ACC112 (cell line): ENCODE data around the gene PSMB1.
"Not testable (repeated sequence)": the region's sequence is repeated elsewhere in the genome, so short reads cannot be mapped to it uniquely, and the experiment has no call there.

ENCODE experiments used
- H2AFZ ChIP-seq: fragments of 200-600 bp; sonication (generic); one replicate; pipeline ENCODE4 v1.6.0; 2017; ENCODE audit warnings: antibody characterized with exemption, low read length; ENCODE audit not compliant: unreplicated experiment
- H3K27ac ChIP-seq: fragments of 200-600 bp; sonication (generic); 2 replicates; pipeline ENCODE4 v1.5.1; 2014; ENCODE audit warnings: low read depth, mild to moderate bottlenecking, antibody characterized with exemption, low read length, moderate library complexity
- H3K27me3 ChIP-seq: fragments of 200-600 bp; sonication (generic); 2 replicates; pipeline ENCODE4 v1.6.1; 2014; ENCODE audit warnings: mild to moderate bottlenecking, antibody characterized with exemption, low read length, moderate library complexity, mixed read lengths; ENCODE audit not compliant: insufficient read depth
- H3K36me3 ChIP-seq: fragments of 200-600 bp; sonication (generic); 2 replicates; pipeline ENCODE4 v1.6.1; 2016; ENCODE audit warnings: mild to moderate bottlenecking, antibody characterized with exemption, low read length, moderate library complexity, mixed read lengths; ENCODE audit not compliant: insufficient read depth
- H3K4me1 ChIP-seq: fragments of 200-600 bp; sonication (generic); one replicate; pipeline ENCODE4 v1.6.1; 2016; ENCODE audit warnings: low read length, mixed read lengths; ENCODE audit not compliant: insufficient read depth, unreplicated experiment, control insufficient read depth
- H3K4me3 ChIP-seq: fragments of 200-600 bp; sonication (generic); 2 replicates; pipeline ENCODE4 v1.5.1; 2014; ENCODE audit warnings: mild to moderate bottlenecking, low read depth, low read length
- H3K79me2 ChIP-seq: fragments of 200-600 bp; sonication (generic); one replicate; pipeline ENCODE4 v1.6.0; 2016; ENCODE audit warnings: low read length; ENCODE audit not compliant: control insufficient read depth, unreplicated experiment, insufficient read depth

The PSMB1 gene

GRCh38 chr6:170502733-170503413 lies 50.2 kb downstream of the PSMB1 start:
- not testable (repeated sequence) for H3K79me2 ChIP-seq, H2AFZ ChIP-seq, H3K4me3 ChIP-seq, H3K36me3 ChIP-seq, H3K4me1 ChIP-seq, H3K27me3 ChIP-seq, H3K27ac ChIP-seq

DNA sequence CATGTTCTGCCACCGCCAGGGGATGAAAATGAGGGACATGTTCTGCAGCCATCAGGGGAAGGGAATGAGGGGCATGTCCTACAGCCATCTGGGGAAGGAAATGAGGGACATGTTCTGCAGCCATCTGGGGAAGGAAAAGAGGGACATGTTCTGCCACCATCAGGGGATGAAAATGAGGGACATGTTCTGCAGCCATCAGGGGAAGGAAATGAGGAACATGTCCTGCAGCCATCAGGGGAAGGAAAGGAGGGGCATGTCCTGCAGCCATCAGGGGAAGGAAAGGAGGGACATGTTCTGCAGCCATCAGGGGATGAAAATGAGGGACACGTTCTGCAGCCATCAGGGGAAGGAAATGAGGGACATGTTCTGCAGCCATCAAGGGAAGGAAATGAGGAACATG lies 50.8 kb downstream of the PSMB1 start:
- H3K36me3 ChIP-seq, H3K4me1 ChIP-seq, H3K79me2 ChIP-seq, H3K27me3 ChIP-seq, H2AFZ ChIP-seq, H3K4me3 ChIP-seq, H3K27ac ChIP-seq: not testable (repeated sequence)

DNA sequence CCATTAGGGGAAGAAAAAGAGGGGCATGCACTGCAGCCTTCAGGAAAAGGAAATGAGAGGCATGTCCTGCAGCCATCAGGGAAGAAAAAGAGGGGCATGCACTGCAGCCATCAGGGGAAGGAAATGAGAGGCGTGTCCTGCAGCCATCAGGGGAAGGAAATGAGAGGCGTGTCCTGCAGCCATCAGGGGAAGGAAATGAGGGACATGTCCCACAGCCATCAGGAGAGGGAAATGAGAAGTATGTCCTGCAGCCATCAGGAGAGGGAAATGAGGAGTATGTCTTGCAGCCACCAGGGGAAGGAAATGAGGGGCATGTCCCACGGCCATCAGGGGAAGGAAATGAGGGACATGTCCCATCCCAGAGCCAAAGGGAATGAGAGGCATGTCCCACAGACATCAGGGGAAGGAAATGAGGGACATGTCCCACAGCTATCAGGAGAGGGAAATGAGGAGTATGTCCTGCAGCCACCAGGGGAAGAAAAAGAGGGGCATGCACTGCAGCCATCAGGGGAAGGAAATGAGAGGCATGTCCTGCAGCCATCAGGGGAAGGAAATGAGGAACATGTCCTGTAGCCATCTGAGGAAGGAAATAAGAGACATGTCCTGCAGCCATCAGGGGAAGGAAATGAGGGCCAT lies 52.0 kb downstream of the PSMB1 start:
- Histone ChIP-seq H3K79me2 (no peaks in the 10 kb centered on the region), H3K36me3 (no peaks in the 10 kb centered on the region), H3K27ac (no peak overlapping the region), H3K4me3 (no peak overlapping the region), H3K27me3 (peaks cover 12% of the 10 kb centered on the region; the same call in 1 of the 2 replicates), H2AFZ (no peak overlapping the region), H3K4me1 (no peaks in the 10 kb centered on the region)

- no peaks in the 10 kb centered on the region for H3K36me3 ChIP-seq
- no peak overlapping the region for H3K4me3 ChIP-seq
- peaks cover 16% of the 10 kb centered on the region for H3K27me3 ChIP-seq
- H3K27ac ChIP-seq = no peak overlapping the region
- no peaks in the 10 kb centered on the region for H3K79me2 ChIP-seq
- H2AFZ ChIP-seq = no peak overlapping the region
- no peaks in the 10 kb centered on the region for H3K4me1 ChIP-seq
These were observed 55.2 kb downstream of the PSMB1 start for GRCh38 chr6:170497841-170498301.

DNA sequence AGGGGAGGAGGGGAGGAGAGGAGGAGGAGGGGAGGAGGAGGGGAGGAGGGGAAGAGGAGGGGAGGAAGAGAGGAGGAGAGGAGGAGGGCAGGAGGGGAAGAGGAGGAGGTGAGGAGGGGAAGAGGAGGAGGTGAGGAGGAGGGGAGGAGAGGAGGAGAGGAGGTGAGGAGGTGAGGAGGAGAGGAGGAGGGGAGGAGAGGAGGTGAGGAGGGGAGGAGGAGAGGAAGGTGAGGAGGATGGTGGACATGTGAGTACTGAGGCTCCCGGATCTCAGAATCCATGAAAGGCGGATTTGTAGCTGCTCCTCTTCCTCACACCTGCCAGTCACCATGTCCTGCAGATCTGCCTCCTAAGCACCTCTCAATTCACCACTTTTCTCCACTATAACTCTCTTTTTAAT lies 59.8 kb downstream of the PSMB1 start:
- peaks cover 16% of the 10 kb centered on the region for H3K27me3 ChIP-seq
- no peaks in the 10 kb centered on the region for H3K36me3 ChIP-seq
- H3K4me1 ChIP-seq = no peaks in the 10 kb centered on the region
- H3K4me3 ChIP-seq = no peak overlapping the region
- no peak overlapping the region for H3K27ac ChIP-seq
- H2AFZ ChIP-seq = no peak overlapping the region
- H3K79me2 ChIP-seq = no peaks in the 10 kb centered on the region

- H3K79me2 ChIP-seq = no peaks in the 10 kb centered on the region
- peaks cover 14% of the 10 kb centered on the region for H3K27me3 ChIP-seq
- H3K4me3 ChIP-seq = no peak overlapping the region
- no peaks in the 10 kb centered on the region for H3K36me3 ChIP-seq
- H3K4me1 ChIP-seq = no peaks in the 10 kb centered on the region
- no peak overlapping the region for H3K27ac ChIP-seq
- no peak overlapping the region for H2AFZ ChIP-seq
These were observed 62.8 kb downstream of the PSMB1 start for GRCh38 chr6:170490259-170490658.

DNA sequence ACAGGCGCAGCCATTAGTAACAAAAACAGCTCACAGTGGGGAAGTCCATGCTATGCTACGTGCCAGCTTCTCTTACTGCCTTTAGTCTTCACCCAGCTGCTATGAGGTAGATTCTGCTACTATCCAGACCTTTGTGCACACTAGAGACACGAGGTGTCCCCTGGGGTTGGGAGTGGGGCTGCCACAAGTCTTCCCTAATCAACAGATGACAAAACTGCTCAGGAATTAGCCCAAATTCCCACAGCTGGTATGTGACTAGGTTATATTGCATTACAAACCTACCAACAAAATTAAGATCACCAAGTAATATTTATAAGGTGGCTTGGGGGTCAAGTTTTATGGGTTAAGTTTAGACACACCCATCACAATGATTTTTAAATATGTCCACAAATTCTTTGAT lies 63.3 kb downstream of the PSMB1 start:
- H3K79me2 ChIP-seq = no peaks in the 10 kb centered on the region
- H2AFZ ChIP-seq = no peak overlapping the region
- no peak overlapping the region for H3K27ac ChIP-seq
- H3K27me3 ChIP-seq = peaks cover 14% of the 10 kb centered on the region
- no peaks in the 10 kb centered on the region for H3K4me1 ChIP-seq
- no peaks in the 10 kb centered on the region for H3K36me3 ChIP-seq
- H3K4me3 ChIP-seq = no peak overlapping the region

GRCh38 chr6:170487707-170488329 lies 65.3 kb downstream of the PSMB1 start:
- peaks cover 11% of the 10 kb centered on the region for H3K27me3 ChIP-seq
- H3K4me3 ChIP-seq = no peak overlapping the region
- no peaks in the 10 kb centered on the region for H3K79me2 ChIP-seq
- H2AFZ ChIP-seq = no peak overlapping the region
- no peak overlapping the region for H3K27ac ChIP-seq
- H3K4me1 ChIP-seq = no peaks in the 10 kb centered on the region
- H3K36me3 ChIP-seq = no peaks in the 10 kb centered on the region

GRCh38 chr6:170485159-170485558 lies 67.9 kb downstream of the PSMB1 start:
- Histone ChIP-seq H3K27ac (no peak overlapping the region), H3K4me1 (no peaks in the 10 kb centered on the region), H3K36me3 (no peaks in the 10 kb centered on the region), H3K4me3 (no peak overlapping the region), H3K79me2 (no peaks in the 10 kb centered on the region), H3K27me3 (peaks cover 16% of the 10 kb centered on the region), H2AFZ (no peak overlapping the region)
